Mesenteric fat pad (tissue), 1 donor: ENCODE measurements around the gene RYR2. TPM values are rescaled to one million over a fixed set of nuclear protein-coding genes. Genes with fewer than 3 reads are reported as not detected.
"Not testable (repeated sequence)": the region's sequence is repeated elsewhere in the genome, so short reads cannot be mapped to it uniquely, and the experiment has no call there.

Source experiments
- DNase-seq: peaks from one replicate; pipeline ENCODE4 v3.0.0-alpha.2; 2020; ENCODE audit warnings: low spot score
- total RNA-seq: library from RNA; stranded (reverse); fragmentation: NEBNext Ultra II Directional; extraction: Animal tissue kit (Norgen Biotek cat#: 25700); gene quantifications from one replicate; pipeline ENCODE4 v1.2.1, GENCODE V29; 2021
- donor health status: DM: yes; HTN: yes; CAD: no.

RYR2 gene
- total RNA-seq, 1 donor from 2014 or later = 0.45 TPM

GRCh38 chr1:237327061-237327460 is 285.1 kb downstream of the RYR2 start:
- no peak for DNase-seq

DNA sequence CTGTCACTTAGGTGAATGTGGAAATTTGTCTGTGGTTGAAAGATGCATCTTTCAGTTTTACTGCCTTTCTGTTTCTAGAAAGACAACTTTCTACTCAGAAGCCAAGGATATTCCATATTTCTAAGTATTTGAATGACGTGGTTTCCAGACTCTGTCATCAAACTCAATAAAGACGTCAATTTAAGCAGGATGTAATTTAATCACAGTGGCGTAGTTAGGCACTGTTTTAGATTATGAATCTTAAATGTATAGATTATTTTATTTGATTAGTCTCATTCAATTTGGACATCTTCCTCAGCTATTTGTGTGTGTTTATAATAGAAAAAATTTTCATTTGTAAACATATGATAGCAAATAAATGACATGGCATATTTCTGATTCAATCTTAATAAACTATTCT is 298.9 kb downstream of the RYR2 start:
- DNase-seq = no peak

- no peak for DNase-seq
Observed at GRCh38 chr1:237341391-237341790, 299.4 kb downstream of the RYR2 start.

- DNase-seq = no peak
Observed at GRCh38 chr1:237342730-237343129, 300.7 kb downstream of the RYR2 start.

DNA sequence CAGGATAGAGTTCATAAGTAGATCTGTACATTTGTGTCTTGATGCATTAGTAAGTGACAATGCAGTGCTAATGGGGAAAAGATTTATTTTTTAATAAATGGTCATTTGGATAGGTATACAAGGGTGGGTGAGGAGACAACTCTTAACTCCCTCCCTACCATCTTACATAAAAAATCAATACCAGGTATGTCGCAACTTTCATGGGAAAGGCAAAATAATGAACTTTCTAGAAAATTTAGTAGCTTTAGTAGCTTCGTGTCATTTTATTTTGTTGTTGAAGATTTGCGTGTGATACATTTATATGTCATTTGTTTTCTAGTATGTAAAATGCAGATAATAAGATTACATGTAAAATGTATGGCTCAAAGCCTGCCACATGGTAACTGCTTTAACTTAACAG is 310.8 kb downstream of the RYR2 start:
- DNase-seq = no peak

GRCh38 chr1:237353918-237354317 is 311.9 kb downstream of the RYR2 start:
- no peak for DNase-seq

DNA sequence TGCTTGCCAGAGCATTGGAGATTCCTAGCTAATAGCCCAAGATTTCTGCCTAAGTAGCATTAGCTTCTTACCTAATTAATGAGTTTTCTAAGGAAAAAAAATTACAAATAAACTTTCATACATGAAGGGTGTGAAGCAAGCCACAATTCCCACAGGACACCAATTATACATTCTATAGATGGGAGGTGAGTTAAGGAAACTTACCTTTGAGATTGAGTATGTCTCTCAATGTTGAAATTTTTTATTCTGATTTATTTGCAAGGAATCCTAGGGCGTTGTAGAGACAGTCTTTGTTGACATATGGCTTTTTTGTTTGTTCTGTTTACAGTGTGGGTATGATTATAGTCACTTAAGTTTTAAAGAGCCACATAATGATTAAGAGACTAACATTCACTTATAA is 313.0 kb downstream of the RYR2 start:
- no peak for DNase-seq

DNA sequence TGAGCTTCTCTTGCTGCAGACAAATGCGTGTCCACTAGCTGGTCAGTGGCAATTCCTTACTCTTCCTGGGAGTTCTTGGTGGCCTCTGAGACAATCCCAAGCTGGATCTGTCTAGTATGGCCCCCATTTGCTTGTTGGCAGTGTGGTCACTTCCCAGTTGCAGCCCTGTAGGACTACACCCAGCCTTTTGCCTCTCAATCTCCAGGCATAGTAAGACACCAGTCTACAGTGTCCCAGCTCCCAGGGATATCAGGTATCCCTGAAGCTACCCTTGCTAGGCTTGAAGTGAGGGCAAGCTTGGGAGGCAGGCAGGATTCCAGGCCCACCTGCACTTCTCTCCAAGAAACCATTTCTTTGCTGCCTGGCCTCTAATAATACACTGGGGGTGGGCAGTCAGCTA is 316.6 kb downstream of the RYR2 start:
- DNase-seq = no peak

GRCh38 chr1:237367758-237368157 is 325.8 kb downstream of the RYR2 start:
- no peak for DNase-seq

DNA sequence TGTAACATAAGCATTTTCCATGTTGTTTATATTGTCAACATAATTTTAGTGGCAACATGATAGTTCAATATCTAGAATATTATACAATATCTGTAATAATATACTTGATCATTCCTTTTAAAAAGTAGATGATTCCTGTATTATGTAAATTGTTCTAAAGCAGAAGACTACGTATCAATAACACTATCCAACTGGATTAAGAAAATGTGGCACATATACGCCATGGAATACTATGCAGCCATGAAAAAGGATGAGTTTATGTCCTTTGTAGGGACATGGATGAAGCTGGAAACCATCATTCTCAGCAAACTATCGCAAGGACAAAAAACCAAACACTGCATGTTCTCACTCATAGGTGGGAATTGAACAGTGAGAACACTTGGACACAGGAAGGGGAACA is 329.5 kb downstream of the RYR2 start:
- DNase-seq = not testable (repeated sequence)

DNA sequence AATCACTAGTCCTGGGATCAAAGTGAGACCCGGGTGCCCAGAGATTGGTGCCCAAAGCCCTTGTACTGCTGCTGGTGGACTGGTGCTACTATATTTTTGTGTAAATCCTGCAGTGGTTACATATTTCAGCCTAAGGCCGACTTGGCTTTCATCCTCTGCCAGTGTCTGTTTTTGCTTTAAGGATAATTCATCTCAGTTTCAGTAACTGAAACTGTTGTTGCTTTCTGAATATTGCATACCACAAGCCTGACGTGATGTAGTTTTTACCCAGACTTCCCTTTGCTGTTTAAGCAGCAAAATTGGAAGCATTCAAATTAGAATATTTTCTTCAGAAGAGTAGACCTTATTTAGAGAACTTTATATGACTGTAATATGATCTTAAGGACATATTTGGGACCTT is 341.8 kb downstream of the RYR2 start:
- DNase-seq = no peak

DNA sequence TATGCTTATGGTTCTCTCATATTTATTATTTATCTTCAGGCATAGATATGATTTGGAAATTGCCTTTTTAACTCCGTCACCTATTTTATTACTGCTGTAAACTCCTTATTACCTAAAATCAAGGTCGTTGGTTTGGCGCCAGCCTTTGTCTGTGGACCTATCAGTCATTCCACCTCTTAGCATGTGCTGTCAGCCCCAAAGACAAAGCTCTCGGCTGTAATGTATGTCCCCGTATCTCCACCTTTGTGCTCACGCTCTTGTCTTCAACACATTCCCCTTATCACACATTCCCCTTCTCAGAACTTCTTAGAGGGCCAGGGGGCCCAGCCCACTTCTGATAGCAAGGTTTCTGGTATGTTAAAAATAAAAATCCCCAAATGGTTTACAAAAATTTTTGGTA is 342.2 kb downstream of the RYR2 start:
- no peak for DNase-seq

DNA sequence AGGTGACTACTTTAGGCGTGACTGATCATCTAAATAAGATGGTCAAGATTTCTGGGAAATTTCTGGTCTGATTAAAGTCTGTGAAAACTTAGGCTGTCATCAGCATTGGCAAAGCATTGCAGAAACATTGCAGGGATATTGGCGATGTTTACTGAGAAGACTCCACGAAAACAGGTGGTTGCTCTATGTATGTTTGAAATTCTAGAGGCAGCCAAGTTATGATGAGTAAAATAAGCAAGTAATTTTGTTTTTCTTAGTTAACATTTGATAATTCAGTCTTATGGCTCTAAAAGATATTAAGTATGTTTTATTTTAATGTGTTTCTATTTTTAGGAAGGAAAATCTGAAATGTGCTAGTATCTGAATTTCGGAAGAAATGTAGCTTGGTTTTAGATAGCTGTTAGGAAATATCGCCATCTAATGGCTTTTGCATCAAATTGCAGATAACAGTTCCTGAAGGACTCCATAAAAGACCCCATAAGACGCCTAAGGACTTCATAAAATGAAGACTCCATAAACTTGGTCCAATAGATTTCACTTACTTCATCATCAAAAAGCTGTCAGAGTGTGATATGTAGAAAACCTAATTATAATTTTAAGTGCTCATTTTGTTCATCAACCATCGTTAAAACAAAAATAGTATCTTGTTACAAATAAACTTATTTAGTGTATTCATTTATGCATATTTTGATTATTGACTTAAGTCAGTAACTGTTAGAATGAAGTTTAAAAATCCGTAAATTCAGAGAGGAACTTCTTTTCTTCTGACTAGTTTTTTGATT is 344.6 kb downstream of the RYR2 start:
- no peak for DNase-seq

DNA sequence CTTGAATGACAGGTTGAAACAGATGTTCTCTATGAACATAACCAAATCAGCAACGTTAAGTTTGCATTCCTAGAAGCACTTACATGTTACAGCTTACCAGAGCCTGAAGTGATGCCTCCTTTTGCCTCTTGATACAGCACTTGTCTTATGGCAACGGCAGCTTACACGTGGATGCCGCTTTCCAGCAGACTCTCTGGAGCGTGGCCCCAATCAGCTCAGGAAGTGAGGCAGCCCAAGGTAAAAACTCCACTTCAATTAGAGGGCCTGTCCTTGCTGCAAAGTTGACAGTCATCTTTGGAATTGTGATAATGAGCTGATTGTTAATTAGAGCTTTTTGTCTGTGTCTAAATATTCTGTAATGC is 345.1 kb downstream of the RYR2 start:
- no peak for DNase-seq

DNA sequence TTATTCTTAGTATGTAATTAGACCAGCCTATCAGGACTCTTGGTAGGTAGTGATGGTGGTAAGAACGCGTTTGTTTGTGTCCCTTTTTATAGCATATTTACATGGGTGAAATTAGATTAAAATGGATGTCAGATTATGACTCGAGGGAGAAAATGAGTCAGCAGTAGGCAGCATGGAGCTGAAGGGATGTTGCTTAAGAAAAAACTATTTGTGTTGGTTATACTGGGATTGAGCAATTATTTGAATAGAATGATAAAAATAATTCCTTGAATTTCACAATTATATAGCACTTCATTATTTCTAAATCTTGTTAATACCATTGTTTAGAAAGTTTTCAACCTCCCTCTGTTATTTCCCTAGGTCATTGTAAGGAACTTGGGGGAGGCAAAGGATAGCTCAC is 348.8 kb downstream of the RYR2 start:
- DNase-seq = no peak

DNA sequence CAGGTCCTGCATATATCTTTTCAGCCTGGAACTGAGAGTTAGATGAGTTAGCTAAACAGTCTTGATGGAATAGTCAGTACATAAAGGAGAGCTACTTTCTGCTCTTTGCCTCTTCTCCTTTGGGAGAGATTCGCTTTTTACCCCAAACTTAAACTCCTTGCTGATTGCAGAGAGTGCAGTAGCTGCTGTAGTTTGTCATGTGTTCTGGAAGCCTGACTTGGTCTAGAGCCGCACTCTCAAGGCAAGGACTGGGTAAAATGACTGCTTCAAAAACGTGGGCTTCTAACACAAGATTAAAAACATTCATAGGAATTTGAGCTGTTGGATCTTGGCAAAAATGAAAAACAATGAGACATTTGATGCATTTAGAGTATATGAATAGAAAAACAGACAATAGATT is 351.6 kb downstream of the RYR2 start:
- DNase-seq = no peak

DNA sequence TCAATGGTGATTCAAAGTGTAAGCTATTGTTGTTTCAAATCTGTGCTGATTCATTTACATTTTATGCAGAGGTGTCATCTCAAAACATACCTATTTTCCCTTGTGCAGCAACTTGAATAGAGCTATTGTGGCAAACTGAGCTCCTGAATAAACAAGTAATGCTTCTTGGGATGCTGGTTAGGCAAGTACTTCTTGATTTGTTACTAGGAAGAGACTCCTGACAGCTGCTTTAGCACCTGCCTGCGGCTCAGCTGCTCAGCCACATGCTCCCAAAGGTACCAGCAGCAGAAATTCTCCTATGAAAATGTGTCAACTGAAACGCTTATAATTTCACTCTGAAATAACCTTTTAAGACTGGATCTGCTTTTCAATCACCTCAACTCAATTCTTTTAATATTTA is 352.3 kb downstream of the RYR2 start:
- DNase-seq = no peak

DNA sequence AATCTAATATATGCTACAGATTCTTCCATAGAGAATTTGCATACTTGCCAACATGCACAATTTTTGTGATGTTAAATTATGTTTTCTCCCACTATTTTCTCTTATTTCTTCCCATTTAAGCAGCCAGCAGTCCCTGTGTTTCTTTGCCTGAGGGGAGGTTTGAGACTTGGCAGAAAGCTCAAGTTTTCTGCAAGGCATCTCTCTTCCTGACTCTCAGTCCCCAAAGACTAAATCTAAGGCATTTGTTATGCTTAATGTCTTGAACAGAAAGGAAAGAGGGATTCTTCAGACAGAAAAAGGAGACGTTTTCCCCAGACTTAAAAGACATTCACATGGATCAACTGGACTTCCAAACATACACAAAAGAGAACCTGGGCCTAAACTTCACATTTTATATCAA is 354.4 kb downstream of the RYR2 start:
- DNase-seq = no peak

DNA sequence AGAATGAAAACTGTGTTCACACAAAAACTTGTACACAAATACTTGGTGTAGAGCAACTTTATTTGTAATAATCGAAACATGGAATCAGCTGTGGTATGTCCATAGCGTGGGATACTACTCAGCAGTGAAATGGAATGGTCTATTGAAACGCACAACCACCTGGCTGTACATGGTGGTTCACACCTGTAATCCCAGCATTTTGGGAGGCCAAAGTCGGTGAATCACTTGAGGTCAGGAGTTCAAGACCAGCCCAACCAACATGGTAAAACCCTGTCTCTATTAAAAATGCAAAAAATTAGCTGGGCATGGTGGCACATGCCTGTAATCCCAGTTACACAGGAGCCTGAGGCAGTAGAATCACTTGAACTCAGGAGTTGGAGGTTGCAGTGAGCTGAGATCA is 356.8 kb downstream of the RYR2 start:
- no peak for DNase-seq

- no peak for DNase-seq
Observed at GRCh38 chr1:237405912-237406311, 363.9 kb downstream of the RYR2 start.

DNA sequence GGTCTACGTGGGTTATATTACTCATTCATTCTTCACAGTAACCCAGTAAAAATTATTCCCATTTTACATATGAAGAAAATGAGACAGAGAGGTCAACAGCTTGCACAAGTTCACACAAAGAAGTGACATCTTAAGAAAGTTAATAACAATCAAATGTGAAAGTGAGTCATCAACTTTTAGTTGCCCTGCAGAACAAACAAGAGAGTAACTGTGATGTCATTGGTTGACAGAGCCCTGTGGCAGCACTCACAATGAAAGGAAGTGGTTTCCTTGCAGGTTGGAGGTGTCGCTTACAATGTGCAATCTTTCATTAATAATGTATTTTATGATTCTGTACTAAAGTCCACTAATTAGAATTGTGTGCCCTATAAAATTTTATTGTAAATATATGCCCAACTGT is 369.6 kb downstream of the RYR2 start:
- DNase-seq = no peak

DNA sequence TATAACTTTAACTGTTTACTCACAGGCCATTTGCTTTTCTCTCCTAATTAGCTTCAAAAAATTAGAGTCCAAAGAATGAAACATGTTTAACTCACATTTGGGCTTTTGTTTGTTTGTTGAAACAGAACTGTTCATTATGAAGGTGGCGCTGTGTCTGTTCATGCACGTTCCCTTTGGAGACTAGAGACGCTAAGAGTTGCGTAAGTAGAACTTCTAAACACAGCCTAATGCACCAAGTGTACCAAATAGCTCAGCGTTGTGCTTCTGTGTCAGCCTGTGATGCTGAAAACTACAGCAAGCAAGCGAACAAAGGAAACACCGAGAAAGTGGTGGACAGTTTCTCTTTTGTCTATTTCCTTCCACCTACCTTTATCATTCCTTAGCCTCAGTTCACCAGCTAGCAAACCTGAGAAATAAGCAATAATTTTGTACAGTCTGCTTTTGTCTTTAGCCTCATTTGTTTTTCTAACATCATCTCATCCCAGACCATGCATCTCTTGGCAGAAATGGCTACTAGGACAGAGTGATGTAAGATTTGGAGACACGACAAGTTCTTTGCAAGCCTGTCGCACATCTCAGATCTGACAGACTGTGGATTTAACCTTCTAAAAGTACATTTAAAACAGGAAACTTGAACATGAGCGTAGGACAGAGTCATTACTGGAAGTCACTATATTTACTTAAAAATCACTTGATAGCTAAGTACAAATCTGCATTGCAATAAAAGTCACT is 375.1 kb downstream of the RYR2 start:
- no peak for DNase-seq

- DNase-seq = no peak
Observed at GRCh38 chr1:237428809-237429208, 386.8 kb downstream of the RYR2 start.
